GM12878 (cell line): ENCODE measurements around the gene NAALADL2.

Source experiments
- ATF2 ChIP-seq: IDR thresholded peaks from 2 replicates; pipeline ENCODE4 v1.6.1; 2012; ENCODE audit warnings: low read length, inconsistent platforms
- CHD4 ChIP-seq: fragments of 200-600 bp; sonication (generic); IDR thresholded peaks from 2 replicates; pipeline ENCODE4 v1.6.1; 2016; ENCODE audit warnings: mild to moderate bottlenecking
- ETV6 ChIP-seq, 2 experiments: fragments of 450-650 bp in 1 of 2; IDR thresholded peaks in 1 of 2; conservative IDR thresholded peaks in 1 of 2; 2 replicates each; pipeline ENCODE4 v1.6.1; 2014; ENCODE audit warnings: antibody characterized with exemption in 1 of 2, borderline replicate concordance in 1 of 2, low read depth in 1 of 2, mild to moderate bottlenecking in 1 of 2, moderate library complexity in 1 of 2
- EZH2 ChIP-seq: IDR thresholded peaks from 2 replicates; pipeline ENCODE4 v1.6.1; 2012; ENCODE audit warnings: low read depth, mild to moderate bottlenecking, control low read depth, inconsistent platforms, low read length, borderline replicate concordance; ENCODE audit not compliant: control insufficient read depth
- POLR2A ChIP-seq: IDR thresholded peaks from 2 replicates; pipeline ENCODE4 v1.6.1; 2011; ENCODE audit warnings: low read depth, mild to moderate bottlenecking, low read length
- SMAD5 ChIP-seq: IDR thresholded peaks from 2 replicates; pipeline ENCODE4 v1.6.1; 2016; ENCODE audit warnings: antibody characterized with exemption, low read depth
- SMC3 ChIP-seq: IDR thresholded peaks from 2 replicates; pipeline ENCODE4 v1.6.1; 2011; ENCODE audit warnings: low read length, improper control_type of control experiment, borderline replicate concordance
- STAT3 ChIP-seq: IDR thresholded peaks from 2 replicates; pipeline ENCODE4 v1.6.1; 2011; ENCODE audit warnings: low read depth, low read length, improper control_type of control experiment
- ZNF274 ChIP-seq: IDR thresholded peaks from one replicate; pipeline ENCODE4 v1.8.0; 2011; ENCODE audit not compliant: insufficient read length, insufficient read depth
- TF ChIP-seq, protein P1 (sequence below), 3 experiments: IDR thresholded peaks in 2 of 3; conservative IDR thresholded peaks in 1 of 3; 2 replicates each; pipeline ENCODE4 v1.5.1; 2011; ENCODE audit warnings: low read depth in 3 of 3, low read length in 3 of 3, mild to moderate bottlenecking in 3 of 3, control low read depth in 2 of 3, moderate library complexity in 2 of 3, inconsistent platforms in 1 of 3, mixed read lengths in 1 of 3; ENCODE audit not compliant: control insufficient read depth in 2 of 3, insufficient read depth in 1 of 3; ENCODE audit errors: extremely low read depth in 1 of 3

DNA sequence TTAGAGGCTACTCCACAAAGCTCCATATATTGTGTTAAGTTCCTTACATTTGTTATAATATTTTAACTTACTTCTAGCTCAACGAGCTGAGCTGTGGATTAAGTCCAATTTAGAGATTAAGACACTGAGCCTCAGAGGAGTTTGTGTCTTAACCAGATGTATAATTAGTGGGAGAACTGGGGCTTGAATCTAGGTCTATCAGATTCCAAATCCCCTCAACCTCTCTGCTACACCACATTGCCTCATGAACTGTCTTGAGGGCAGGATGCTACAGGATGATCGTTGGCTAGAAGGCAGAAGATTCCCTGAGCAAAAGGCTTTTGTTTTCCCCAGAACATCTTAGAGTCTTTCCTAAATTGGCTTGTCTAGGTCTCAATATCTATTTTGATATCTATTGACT lies 890.8 kb downstream of the NAALADL2 start:
- TF ChIP-seq, protein P1, sequence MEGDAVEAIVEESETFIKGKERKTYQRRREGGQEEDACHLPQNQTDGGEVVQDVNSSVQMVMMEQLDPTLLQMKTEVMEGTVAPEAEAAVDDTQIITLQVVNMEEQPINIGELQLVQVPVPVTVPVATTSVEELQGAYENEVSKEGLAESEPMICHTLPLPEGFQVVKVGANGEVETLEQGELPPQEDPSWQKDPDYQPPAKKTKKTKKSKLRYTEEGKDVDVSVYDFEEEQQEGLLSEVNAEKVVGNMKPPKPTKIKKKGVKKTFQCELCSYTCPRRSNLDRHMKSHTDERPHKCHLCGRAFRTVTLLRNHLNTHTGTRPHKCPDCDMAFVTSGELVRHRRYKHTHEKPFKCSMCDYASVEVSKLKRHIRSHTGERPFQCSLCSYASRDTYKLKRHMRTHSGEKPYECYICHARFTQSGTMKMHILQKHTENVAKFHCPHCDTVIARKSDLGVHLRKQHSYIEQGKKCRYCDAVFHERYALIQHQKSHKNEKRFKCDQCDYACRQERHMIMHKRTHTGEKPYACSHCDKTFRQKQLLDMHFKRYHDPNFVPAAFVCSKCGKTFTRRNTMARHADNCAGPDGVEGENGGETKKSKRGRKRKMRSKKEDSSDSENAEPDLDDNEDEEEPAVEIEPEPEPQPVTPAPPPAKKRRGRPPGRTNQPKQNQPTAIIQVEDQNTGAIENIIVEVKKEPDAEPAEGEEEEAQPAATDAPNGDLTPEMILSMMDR (IDR thresholded peaks at IDR 0.05 in 2 of 3, conservative IDR thresholded peaks at IDR 0.05 in 1 of 3; ENCODE audit: control insufficient read depth in 2 of 3, extremely low read depth in 1 of 3, insufficient read depth in 1 of 3, low read depth in 3 of 3, low read length in 3 of 3): no peak
- TF ChIP-seq POLR2A (no peak), ZNF274 (no peak), EZH2 (no peak), SMAD5 (no peak), ETV6 (conservative IDR thresholded peaks at IDR 0.05 in 1 of 2, IDR thresholded peaks at IDR 0.05 in 1 of 2; ENCODE audit: borderline replicate concordance in 1 of 2, low read depth in 1 of 2) (no peak), ATF2 (no peak), CHD4 (no peak), SMC3 (no peak), STAT3 (no peak)
